ENCODE measurements around the gene PVALEF.
A peak's percentile ranks its signal among the peaks of the same experiment; 100 is the strongest.
"Not testable (repeated sequence)": the region's sequence is repeated elsewhere in the genome, so short reads cannot be mapped to it uniquely, and the experiment has no call there.

Gene PVALEF

GRCh38 chr17:81222906-81223761 lies 57.8 kb downstream of the PVALEF start, which contains the start of gene CEP131:
Gene CEP131, minus strand, starts transcription at chr17:81222965. Its CDS starts 2,909 bp downstream, at chr17:81220056.
- Histone ChIP-seq H3K9me3 (replicated peaks in 1 of 2; ENCODE audit: control insufficient read depth in 2 of 2, insufficient read depth in 1 of 2, low read depth in 1 of 2, low read length in 2 of 2) (peaks cover 0 to 2% of the 10 kb centered on the region in 2 donors), H3K9ac (ENCODE audit: low read depth, low read length, poor library complexity) (peak within 1 kb of the TSS; percentile 97), H2BK5ac (ENCODE audit: low read length) (peak within 1 kb of the TSS; percentile 83), H3K27me3 (ENCODE audit: control insufficient read depth in 3 of 3, insufficient read depth in 3 of 3, low read depth in 1 of 3, low read length in 3 of 3) (no peaks in the 10 kb centered on the region), H4K8ac (ENCODE audit: low read depth, low read length) (no peak within 1 kb of the TSS), H3K23ac (ENCODE audit: low read depth, low read length, poor library complexity) (peak within 1 kb of the TSS; percentile 80), H2BK15ac (ENCODE audit: low read length) (peak within 1 kb of the TSS; percentile 81), H4K91ac (ENCODE audit: low read depth, low read length, poor library complexity) (no peak within 1 kb of the TSS), H3K36me3 (replicated peaks in 1 of 2; ENCODE audit: control insufficient read depth in 2 of 2, insufficient read depth in 2 of 2, low read length in 2 of 2) (peaks cover 4 to 14% of the 10 kb centered on the region in 2 donors), H3K14ac (ENCODE audit: low read length) (peak within 1 kb of the TSS; percentile 82), H3K18ac (ENCODE audit: low read length) (peak within 1 kb of the TSS; percentile 69), H3K79me1 (ENCODE audit: low read depth, low read length) (peaks cover 13% of the 10 kb centered on the region), H3K4me1 (ENCODE audit: control insufficient read depth in 2 of 2, insufficient read depth in 1 of 2, low read depth in 1 of 2, low read length in 2 of 2) (peaks cover 13 to 20% of the 10 kb centered on the region in 2 donors), H3K4me3 (ENCODE audit: low read length in 2 of 2) (peak within 1 kb of the TSS; percentile 92 to 96), H2BK120ac (ENCODE audit: low read depth, low read length) (no peak within 1 kb of the TSS), H2AK5ac (ENCODE audit: low read depth, low read length) (peak within 1 kb of the TSS; percentile 84), H3K4ac (ENCODE audit: low read length) (peak within 1 kb of the TSS; percentile 89), H3K27ac (replicated peaks; ENCODE audit: low read length) (no peak within 1 kb of the TSS), H3K4me2 (ENCODE audit: insufficient read depth, low read length, poor library complexity, severe bottlenecking) (peak within 1 kb of the TSS; percentile 96), H2AFZ (ENCODE audit: low read length) (peak within 1 kb of the TSS; percentile 96), H2BK12ac (ENCODE audit: low read length) (peak within 1 kb of the TSS; percentile 6)
- DNase-seq (ENCODE audit: low spot score) = peak; percentile 98
- WGBS, 2 donors (ENCODE audit: extremely low coverage in 2 of 2, insufficient read length in 2 of 2, insufficient replicate concordance in 1 of 2) = no CpG with 5 or more reads among the region's 79 CpGs

- Histone ChIP-seq H3K27ac (replicated peaks; ENCODE audit: low read length) (no peak overlapping the region), H3K9ac (ENCODE audit: low read depth, low read length, poor library complexity) (no peak overlapping the region), H2BK12ac (ENCODE audit: low read length) (no peak overlapping the region), H3K23ac (ENCODE audit: low read depth, low read length, poor library complexity) (no peak overlapping the region), H3K36me3 (replicated peaks in 1 of 2; ENCODE audit: control insufficient read depth in 2 of 2, insufficient read depth in 2 of 2, low read length in 2 of 2) (peaks cover 4 to 13% of the 10 kb centered on the region in 2 donors), H3K4me3 (ENCODE audit: low read length in 2 of 2) (no peak overlapping the region), H3K9me3 (replicated peaks in 1 of 2; ENCODE audit: control insufficient read depth in 2 of 2, insufficient read depth in 1 of 2, low read depth in 1 of 2, low read length in 2 of 2) (peaks cover 0 to 2% of the 10 kb centered on the region in 2 donors), H3K79me1 (ENCODE audit: low read depth, low read length) (peaks cover 13% of the 10 kb centered on the region), H2BK15ac (ENCODE audit: low read length) (no peak overlapping the region), H4K8ac (ENCODE audit: low read depth, low read length) (no peak overlapping the region), H2BK5ac (ENCODE audit: low read length) (no peak overlapping the region), H3K4ac (ENCODE audit: low read length) (no peak overlapping the region), H3K18ac (ENCODE audit: low read length) (peak overlapping the region; percentile 53), H2AK5ac (ENCODE audit: low read depth, low read length) (peak overlapping the region; percentile 4), H2AFZ (ENCODE audit: low read length) (peak overlapping the region; percentile 96), H4K91ac (ENCODE audit: low read depth, low read length, poor library complexity) (no peak overlapping the region), H2BK120ac (ENCODE audit: low read depth, low read length) (no peak overlapping the region), H3K4me2 (ENCODE audit: insufficient read depth, low read length, poor library complexity, severe bottlenecking) (peak overlapping the region; percentile 32), H3K4me1 (ENCODE audit: control insufficient read depth in 2 of 2, insufficient read depth in 1 of 2, low read depth in 1 of 2, low read length in 2 of 2) (peaks cover 13 to 20% of the 10 kb centered on the region in 2 donors), H3K27me3 (ENCODE audit: control insufficient read depth in 3 of 3, insufficient read depth in 3 of 3, low read depth in 1 of 3, low read length in 3 of 3) (no peaks in the 10 kb centered on the region), H3K14ac (ENCODE audit: low read length) (no peak overlapping the region)
- DNase-seq (ENCODE audit: low spot score) = no peak
- WGBS, 2 donors (ENCODE audit: extremely low coverage in 2 of 2, insufficient read length in 2 of 2, insufficient replicate concordance in 1 of 2) = no CpG with 5 or more reads among the region's 11 CpGs
Measured at GRCh38 chr17:81223762-81224130, 58.4 kb downstream of the PVALEF start.

- H3K36me3 ChIP-seq (replicated peaks in 1 of 2; ENCODE audit: control insufficient read depth in 2 of 2, insufficient read depth in 2 of 2, low read length in 2 of 2) = peaks cover 11 to 24% of the 10 kb centered on the region in 2 donors
- H4K8ac ChIP-seq (ENCODE audit: low read depth, low read length); H3K27ac ChIP-seq (replicated peaks; ENCODE audit: low read length); H3K4ac ChIP-seq (ENCODE audit: low read length); H2BK15ac ChIP-seq (ENCODE audit: low read length); H3K4me3 ChIP-seq (ENCODE audit: low read length in 2 of 2); H2BK5ac ChIP-seq (ENCODE audit: low read length); H3K27me3 ChIP-seq (ENCODE audit: control insufficient read depth in 3 of 3, insufficient read depth in 3 of 3, low read depth in 1 of 3, low read length in 3 of 3); H3K4me1 ChIP-seq (ENCODE audit: control insufficient read depth in 2 of 2, insufficient read depth in 1 of 2, low read depth in 1 of 2, low read length in 2 of 2); H3K18ac ChIP-seq (ENCODE audit: low read length); H3K79me1 ChIP-seq (ENCODE audit: low read depth, low read length); H2AFZ ChIP-seq (ENCODE audit: low read length); H2AK5ac ChIP-seq (ENCODE audit: low read depth, low read length); H2BK120ac ChIP-seq (ENCODE audit: low read depth, low read length); H3K14ac ChIP-seq (ENCODE audit: low read length); H3K4me2 ChIP-seq (ENCODE audit: insufficient read depth, low read length, poor library complexity, severe bottlenecking); DNase-seq (ENCODE audit: low spot score); H4K91ac ChIP-seq (ENCODE audit: low read depth, low read length, poor library complexity); H3K9ac ChIP-seq (ENCODE audit: low read depth, low read length, poor library complexity); H3K9me3 ChIP-seq (replicated peaks in 1 of 2; ENCODE audit: control insufficient read depth in 2 of 2, insufficient read depth in 1 of 2, low read depth in 1 of 2, low read length in 2 of 2); H2BK12ac ChIP-seq (ENCODE audit: low read length); H3K23ac ChIP-seq (ENCODE audit: low read depth, low read length, poor library complexity): not testable (repeated sequence)
- WGBS, 2 donors (ENCODE audit: extremely low coverage in 2 of 2, insufficient read length in 2 of 2, insufficient replicate concordance in 1 of 2) = no CpG with 5 or more reads among the region's 2 CpGs
Measured at GRCh38 chr17:81227630-81228029, 62.3 kb downstream of the PVALEF start.

GRCh38 chr17:81228420-81228819 lies 63.1 kb downstream of the PVALEF start:
- Histone ChIP-seq H3K18ac (ENCODE audit: low read length) (no peak overlapping the region), H2BK12ac (ENCODE audit: low read length) (no peak overlapping the region), H3K4me3 (ENCODE audit: low read length in 2 of 2) (no peak overlapping the region), H2AK5ac (ENCODE audit: low read depth, low read length) (no peak overlapping the region), H3K4me1 (ENCODE audit: control insufficient read depth in 2 of 2, insufficient read depth in 1 of 2, low read depth in 1 of 2, low read length in 2 of 2) (peaks cover 2 to 3% of the 10 kb centered on the region in 2 donors), H3K27ac (replicated peaks; ENCODE audit: low read length) (no peak overlapping the region), H4K8ac (ENCODE audit: low read depth, low read length) (no peak overlapping the region), H2BK15ac (ENCODE audit: low read length) (no peak overlapping the region), H4K91ac (ENCODE audit: low read depth, low read length, poor library complexity) (no peak overlapping the region), H2AFZ (ENCODE audit: low read length) (no peak overlapping the region), H3K14ac (ENCODE audit: low read length) (no peak overlapping the region), H3K23ac (ENCODE audit: low read depth, low read length, poor library complexity) (no peak overlapping the region), H3K9me3 (replicated peaks in 1 of 2; ENCODE audit: control insufficient read depth in 2 of 2, insufficient read depth in 1 of 2, low read depth in 1 of 2, low read length in 2 of 2) (peaks cover 0 to 6% of the 10 kb centered on the region in 2 donors), H3K9ac (ENCODE audit: low read depth, low read length, poor library complexity) (no peak overlapping the region), H3K79me1 (ENCODE audit: low read depth, low read length) (peaks cover 5% of the 10 kb centered on the region), H2BK120ac (ENCODE audit: low read depth, low read length) (no peak overlapping the region), H3K27me3 (ENCODE audit: control insufficient read depth in 3 of 3, insufficient read depth in 3 of 3, low read depth in 1 of 3, low read length in 3 of 3) (no peaks in the 10 kb centered on the region), H2BK5ac (ENCODE audit: low read length) (peak overlapping the region; percentile 16), H3K4ac (ENCODE audit: low read length) (no peak overlapping the region), H3K36me3 (replicated peaks in 1 of 2; ENCODE audit: control insufficient read depth in 2 of 2, insufficient read depth in 2 of 2, low read length in 2 of 2) (peaks cover 11 to 24% of the 10 kb centered on the region in 2 donors), H3K4me2 (ENCODE audit: insufficient read depth, low read length, poor library complexity, severe bottlenecking) (no peak overlapping the region)
- no CpG with 5 or more reads among the region's 9 CpGs for WGBS, 2 donors (ENCODE audit: extremely low coverage in 2 of 2, insufficient read length in 2 of 2, insufficient replicate concordance in 1 of 2)
- DNase-seq (ENCODE audit: low spot score) = no peak
